OCI-LY1 (cell line): Measurements from ENCODE around the gene NPIPB4.
"Not testable (repeated sequence)": the region's sequence is repeated elsewhere in the genome, so short reads cannot be mapped to it uniquely, and the experiment has no call there.

ENCODE experiments used
- H2AFZ ChIP-seq: fragments of 200-600 bp; sonication (generic), shearing (Covaris generic); 2 replicates; pipeline ENCODE4 v1.6.0; 2014; ENCODE audit warnings: antibody characterized with exemption, mild to moderate bottlenecking, low read length
- H3F3A ChIP-seq: fragments of 200-600 bp; sonication (generic), shearing (Covaris generic); 2 replicates; pipeline ENCODE4 v1.6.0; 2014; ENCODE audit warnings: mild to moderate bottlenecking, antibody characterized with exemption, low read length, moderate library complexity; ENCODE audit not compliant: insufficient read depth
- H3K27ac ChIP-seq: fragments of 200-600 bp; sonication (generic); 2 replicates; pipeline ENCODE4 v1.5.1; 2014; ENCODE audit warnings: low read length, mixed run types, mild to moderate bottlenecking, low read depth; ENCODE audit not compliant: poor library complexity, severe bottlenecking
- H3K27me3 ChIP-seq: fragments of 200-600 bp; sonication (generic); 2 replicates; pipeline ENCODE4 v1.6.0; 2014; ENCODE audit warnings: antibody characterized with exemption, mild to moderate bottlenecking, low read length, moderate library complexity; ENCODE audit not compliant: insufficient read depth
- H3K36me3 ChIP-seq: fragments of 200-600 bp; sonication (generic); 2 replicates; pipeline ENCODE4 v1.6.1; 2014; ENCODE audit warnings: mild to moderate bottlenecking, antibody characterized with exemption, low read length, moderate library complexity, mixed read lengths; ENCODE audit not compliant: insufficient read depth
- H3K4me1 ChIP-seq: fragments of 200-600 bp; sonication (generic); 2 replicates; pipeline ENCODE4 v1.5.1; 2014; ENCODE audit warnings: mild to moderate bottlenecking, low read length, moderate library complexity; ENCODE audit not compliant: insufficient read depth, severe bottlenecking
- H3K4me2 ChIP-seq: fragments of 200-600 bp; sonication (generic), shearing (Covaris generic); 2 replicates; pipeline ENCODE4 v1.6.1; 2014; ENCODE audit warnings: low read length
- H3K4me3 ChIP-seq: fragments of 200-600 bp; sonication (generic); 2 replicates; pipeline ENCODE4 v1.5.1; 2014; ENCODE audit warnings: low read length, low read depth, mild to moderate bottlenecking, mixed read lengths; ENCODE audit not compliant: poor library complexity, severe bottlenecking
- H3K79me2 ChIP-seq: fragments of 200-600 bp; shearing (Covaris generic); 2 replicates; pipeline ENCODE4 v1.6.1; 2016; ENCODE audit warnings: mixed run types, low read length, mixed read lengths; ENCODE audit not compliant: insufficient read depth
- H3K9ac ChIP-seq: fragments of 200-600 bp; sonication (generic), shearing (Covaris generic); 2 replicates; pipeline ENCODE4 v1.6.1; 2014; ENCODE audit warnings: mild to moderate bottlenecking, low read length, mixed read lengths
- H3K9me2 ChIP-seq: fragments of 200-600 bp; sonication (generic), shearing (Covaris generic); 2 replicates; pipeline ENCODE4 v1.6.1; 2014; ENCODE audit warnings: low read depth, mild to moderate bottlenecking, low read length, mixed read lengths
- H3K9me3 ChIP-seq: fragments of 200-600 bp; shearing (Covaris generic); 2 replicates; pipeline ENCODE4 v1.6.1; 2014; ENCODE audit warnings: low read length, mixed read lengths
- H4K20me1 ChIP-seq: fragments of 200-600 bp; sonication (generic), shearing (Covaris generic); 2 replicates; pipeline ENCODE4 v1.6.0; 2016; ENCODE audit warnings: mild to moderate bottlenecking, low read length; ENCODE audit not compliant: insufficient read depth
- TF ChIP-seq, protein P1 (sequence below): fragments of 200-600 bp; sonication (generic), shearing (Covaris generic); IDR thresholded peaks from 2 replicates; pipeline ENCODE4 v1.5.1; 2017; ENCODE audit warnings: mild to moderate bottlenecking, antibody characterized with exemption, low read length, moderate library complexity, mixed read lengths

The NPIPB4 gene

DNA sequence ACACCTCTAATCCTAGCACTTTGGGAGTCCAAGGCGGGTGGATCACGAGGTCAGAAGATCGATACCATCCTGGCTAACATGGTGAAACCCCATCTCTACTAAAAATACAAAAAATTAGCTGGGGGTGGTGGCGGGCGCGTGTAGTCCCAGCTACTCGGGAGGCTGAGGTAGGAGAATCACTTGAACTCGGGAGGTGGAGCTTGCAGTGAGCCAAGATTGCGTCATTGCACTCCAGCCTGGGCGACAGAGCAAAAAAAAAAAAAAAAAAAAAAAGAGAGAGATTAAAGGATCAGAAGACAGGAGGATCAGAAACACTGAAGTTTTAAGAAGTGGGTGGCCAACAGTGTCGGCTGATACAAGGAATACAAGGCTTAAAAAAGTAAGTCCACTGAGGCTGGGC lies 41.9 kb downstream of the NPIPB4 start:
- H3K9me2 ChIP-seq, H3K4me3 ChIP-seq, H4K20me1 ChIP-seq, H3K4me2 ChIP-seq, H3K27me3 ChIP-seq, H3K79me2 ChIP-seq, H3K9me3 ChIP-seq, H3K9ac ChIP-seq, H2AFZ ChIP-seq, H3F3A ChIP-seq, H3K27ac ChIP-seq: not testable (repeated sequence)
- peaks cover 43% of the 10 kb centered on the region for H3K36me3 ChIP-seq
- peaks cover 15% of the 10 kb centered on the region for H3K4me1 ChIP-seq

DNA sequence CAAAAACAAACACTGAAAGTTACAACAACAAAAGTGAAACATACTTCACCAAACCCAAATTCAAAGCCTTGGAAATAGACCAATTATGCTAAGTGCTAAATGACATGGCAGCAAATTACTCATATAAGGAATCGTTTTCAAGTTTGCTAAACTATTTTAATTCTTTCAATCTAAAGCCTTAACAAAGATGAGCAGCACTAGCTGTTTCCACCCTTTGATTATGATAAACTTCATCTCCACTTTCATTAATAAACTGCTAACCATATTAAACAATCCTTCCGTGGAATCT lies 55.2 kb downstream of the NPIPB4 start:
- H3K79me2 ChIP-seq, H3K9me2 ChIP-seq, H3F3A ChIP-seq, H4K20me1 ChIP-seq, H3K9ac ChIP-seq, H2AFZ ChIP-seq, H3K9me3 ChIP-seq, H3K27ac ChIP-seq, H3K27me3 ChIP-seq, H3K4me2 ChIP-seq, H3K4me3 ChIP-seq, H3K4me1 ChIP-seq: not testable (repeated sequence)
- peaks cover 25% of the 10 kb centered on the region for H3K36me3 ChIP-seq

DNA sequence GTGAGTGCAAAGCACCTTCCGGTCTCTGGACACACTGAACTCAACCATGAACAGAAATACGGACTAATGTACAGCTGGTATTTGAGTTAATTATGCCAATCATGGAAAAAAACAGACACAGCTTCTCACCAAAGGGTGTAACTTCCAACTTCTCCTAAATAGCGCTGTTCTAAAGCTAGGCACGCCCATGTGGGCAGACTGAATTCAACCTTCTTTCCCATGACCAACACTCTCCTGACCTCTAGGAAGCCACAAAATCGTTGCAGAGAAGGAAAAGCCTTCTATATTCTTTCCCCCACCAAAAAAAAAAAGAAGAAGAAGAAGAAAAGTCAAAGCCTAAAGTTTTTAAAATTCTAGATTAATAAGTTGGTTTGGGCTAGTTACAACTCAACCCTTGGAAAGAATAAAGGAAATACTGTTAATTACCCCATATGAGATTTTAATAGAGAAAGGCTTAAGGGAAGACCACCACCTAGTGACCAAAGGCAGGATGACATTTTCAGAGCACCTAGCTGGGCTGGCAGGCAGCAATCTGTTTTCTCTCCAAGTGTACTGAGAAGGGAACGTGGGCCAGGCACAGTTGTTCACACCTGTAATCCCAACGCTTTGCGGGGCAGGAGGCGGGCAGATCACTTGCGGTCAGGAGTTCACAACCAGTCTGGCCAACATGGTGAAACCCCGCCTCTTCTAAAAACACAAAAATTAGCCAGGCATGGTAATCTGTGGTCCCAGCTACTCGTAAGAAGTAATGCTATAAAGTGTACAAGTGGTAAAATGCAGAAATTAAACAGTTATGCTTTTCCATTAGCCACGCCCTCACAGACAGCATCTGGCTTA lies 55.8 kb downstream of the NPIPB4 start:
- H3F3A ChIP-seq, H3K4me1 ChIP-seq, H3K4me2 ChIP-seq, H3K9ac ChIP-seq, H4K20me1 ChIP-seq, H3K27me3 ChIP-seq, H2AFZ ChIP-seq, H3K9me3 ChIP-seq, H3K27ac ChIP-seq, H3K79me2 ChIP-seq, H3K9me2 ChIP-seq, H3K4me3 ChIP-seq: not testable (repeated sequence)
- H3K36me3 ChIP-seq: peaks cover 21% of the 10 kb centered on the region
- TF ChIP-seq, protein P1, sequence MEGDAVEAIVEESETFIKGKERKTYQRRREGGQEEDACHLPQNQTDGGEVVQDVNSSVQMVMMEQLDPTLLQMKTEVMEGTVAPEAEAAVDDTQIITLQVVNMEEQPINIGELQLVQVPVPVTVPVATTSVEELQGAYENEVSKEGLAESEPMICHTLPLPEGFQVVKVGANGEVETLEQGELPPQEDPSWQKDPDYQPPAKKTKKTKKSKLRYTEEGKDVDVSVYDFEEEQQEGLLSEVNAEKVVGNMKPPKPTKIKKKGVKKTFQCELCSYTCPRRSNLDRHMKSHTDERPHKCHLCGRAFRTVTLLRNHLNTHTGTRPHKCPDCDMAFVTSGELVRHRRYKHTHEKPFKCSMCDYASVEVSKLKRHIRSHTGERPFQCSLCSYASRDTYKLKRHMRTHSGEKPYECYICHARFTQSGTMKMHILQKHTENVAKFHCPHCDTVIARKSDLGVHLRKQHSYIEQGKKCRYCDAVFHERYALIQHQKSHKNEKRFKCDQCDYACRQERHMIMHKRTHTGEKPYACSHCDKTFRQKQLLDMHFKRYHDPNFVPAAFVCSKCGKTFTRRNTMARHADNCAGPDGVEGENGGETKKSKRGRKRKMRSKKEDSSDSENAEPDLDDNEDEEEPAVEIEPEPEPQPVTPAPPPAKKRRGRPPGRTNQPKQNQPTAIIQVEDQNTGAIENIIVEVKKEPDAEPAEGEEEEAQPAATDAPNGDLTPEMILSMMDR: peak; percentile 41; the same call in 1 of the 2 replicates

DNA sequence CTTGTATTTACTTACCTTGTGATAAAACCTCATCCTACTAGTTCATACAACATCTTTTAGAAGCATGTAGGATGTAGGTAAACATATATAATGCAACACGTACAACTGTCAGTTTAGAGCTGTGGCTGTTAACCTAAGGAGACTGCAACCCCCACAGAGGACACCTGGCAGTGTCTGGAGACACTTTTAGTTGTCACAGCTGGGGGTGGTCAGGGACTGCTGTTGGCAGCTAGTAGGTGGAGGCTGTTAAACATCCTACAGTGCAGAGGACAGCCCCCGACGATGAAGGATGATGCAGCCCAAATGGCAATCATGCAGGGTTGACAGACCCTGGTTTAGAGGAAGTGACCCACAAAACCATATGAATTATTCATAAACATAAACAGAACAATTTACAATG lies 59.0 kb downstream of the NPIPB4 start:
- not testable (repeated sequence) for H3K9me3 ChIP-seq, H4K20me1 ChIP-seq, H3F3A ChIP-seq, H3K4me1 ChIP-seq, H3K4me2 ChIP-seq, H3K79me2 ChIP-seq, H3K9ac ChIP-seq, H3K36me3 ChIP-seq, H3K9me2 ChIP-seq, H3K4me3 ChIP-seq, H3K27ac ChIP-seq, H2AFZ ChIP-seq, H3K27me3 ChIP-seq

DNA sequence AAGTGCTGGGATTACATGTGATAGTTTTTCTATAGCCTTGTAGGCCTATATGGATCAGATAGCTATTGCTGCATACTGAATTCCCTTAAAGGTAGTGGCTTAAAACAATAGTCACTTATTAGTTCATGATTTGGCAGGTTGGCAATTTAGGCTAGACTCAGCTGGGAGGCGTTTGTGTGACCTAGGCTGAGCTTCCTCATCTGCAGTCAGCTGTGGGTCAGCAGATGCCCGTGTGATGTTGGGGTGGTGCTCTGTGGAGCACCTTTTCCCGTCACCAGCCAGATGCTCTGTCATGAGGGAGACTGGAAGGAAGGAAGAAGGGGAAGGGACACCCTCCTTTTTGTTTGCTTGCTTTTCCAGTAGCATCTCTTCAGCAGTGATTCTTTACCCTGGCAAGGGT lies 64.2 kb downstream of the NPIPB4 start:
- H3K27ac ChIP-seq, H3K36me3 ChIP-seq, H3K4me1 ChIP-seq, H2AFZ ChIP-seq, H3K9me2 ChIP-seq, H3K27me3 ChIP-seq, H3K9ac ChIP-seq, H3F3A ChIP-seq, H3K4me2 ChIP-seq, H3K4me3 ChIP-seq, H3K79me2 ChIP-seq, H3K9me3 ChIP-seq, H4K20me1 ChIP-seq: not testable (repeated sequence)

DNA sequence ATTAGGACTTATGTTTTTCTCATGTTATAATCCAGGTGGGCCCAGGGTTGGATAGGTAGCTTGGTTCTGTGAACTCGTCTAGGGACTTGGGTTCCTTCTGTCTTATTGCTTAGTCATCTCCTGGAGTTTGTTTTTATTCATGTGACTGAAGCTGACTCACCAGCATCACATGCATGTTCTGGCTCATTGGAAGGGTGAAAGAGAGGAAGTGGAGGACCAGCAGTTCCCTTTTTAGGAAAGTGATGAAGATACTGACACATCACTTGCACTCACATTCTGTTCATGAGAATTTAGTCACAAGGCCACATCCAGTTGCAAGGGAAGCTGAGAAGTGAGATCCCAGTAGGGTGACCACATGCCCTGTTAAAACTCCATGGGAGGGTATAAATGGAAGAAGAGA lies 67.0 kb downstream of the NPIPB4 start:
- H3K4me1 ChIP-seq, H3K27me3 ChIP-seq, H3F3A ChIP-seq, H3K4me3 ChIP-seq, H4K20me1 ChIP-seq, H3K9me3 ChIP-seq, H3K27ac ChIP-seq, H2AFZ ChIP-seq, H3K79me2 ChIP-seq, H3K9me2 ChIP-seq, H3K36me3 ChIP-seq, H3K4me2 ChIP-seq, H3K9ac ChIP-seq: not testable (repeated sequence)
